IMR-90 (cell line): ENCODE results near the gene RFPL2. TPM values are rescaled to one million over a fixed set of nuclear protein-coding genes. Genes with fewer than 3 reads are reported as not detected.
"Not testable (repeated sequence)": the region's sequence is repeated elsewhere in the genome, so short reads cannot be mapped to it uniquely, and the experiment has no call there.

Source experiments
- ATAC-seq: fragments of 200-7000 bp; cut with Tn5 transposase; 2 replicates; pipeline ENCODE4 v1.9.1; 2020; ENCODE audit warnings: low read depth, mild to moderate bottlenecking, moderate library complexity
- BruUV-seq: library from RNA; stranded (reverse); fragments of 400-500 nt; replicated peaks from 2 replicates; lab custom pipeline; 2021; lab: Mats Ljungman, UMichigan
- CTCF ChIA-PET: fragments of 300-600 bp; formaldehyde crosslinking; extraction: SDS; loops from one replicate; lab custom pipeline; 2021; ENCODE audit warnings: antibody characterized with exemption; lab: Yijun Ruan, JAX
- POLR2A ChIA-PET: fragments of 300-600 bp; sonication (Branson Sonifier 250); formaldehyde crosslinking; loops from one replicate; lab custom pipeline; 2022; ENCODE audit warnings: antibody characterized with exemption; ENCODE audit not compliant: unreplicated experiment; lab: Charles Lee
- DNase-seq: peaks from one replicate; pipeline ENCODE4 v3.0.0; 2013
- H2AFZ ChIP-seq: replicated peaks from 2 replicates; pipeline ENCODE3; 2013; ENCODE audit warnings: low read length, mild to moderate bottlenecking; ENCODE audit not compliant: poor library complexity
- H2AK5ac ChIP-seq: 2 replicates; pipeline ENCODE4 v1.6.1; 2013; ENCODE audit warnings: low read depth, low read length, inconsistent platforms
- H2AK9ac ChIP-seq: replicated peaks from 2 replicates; pipeline ENCODE3; 2013; ENCODE audit warnings: mild to moderate bottlenecking, low read depth, low read length, moderate library complexity; ENCODE audit not compliant: poor library complexity
- H2BK120ac ChIP-seq: 2 replicates; pipeline ENCODE4 v1.6.1; 2013; ENCODE audit warnings: low read depth, low read length, inconsistent platforms
- H2BK15ac ChIP-seq: 3 replicates; pipeline ENCODE4 v1.6.1; 2013; ENCODE audit warnings: low read depth, low read length, inconsistent platforms
- H2BK20ac ChIP-seq: 2 replicates; pipeline ENCODE4 v1.6.1; 2013; ENCODE audit warnings: low read depth, mild to moderate bottlenecking, inconsistent platforms, low read length, moderate library complexity
- H2BK5ac ChIP-seq: 2 replicates; pipeline ENCODE4 v1.6.1; 2013; ENCODE audit warnings: mild to moderate bottlenecking, low read depth, low read length, inconsistent platforms; ENCODE audit not compliant: poor library complexity, severe bottlenecking
- H3K14ac ChIP-seq: replicated peaks from 2 replicates; pipeline ENCODE4 v1.6.1; 2013; ENCODE audit warnings: low read depth, low read length, inconsistent platforms
- H3K18ac ChIP-seq: 2 replicates; pipeline ENCODE4 v1.6.1; 2013; ENCODE audit warnings: low read depth, low read length, control low read depth
- H3K23ac ChIP-seq: 2 replicates; pipeline ENCODE4 v1.6.1; 2013; ENCODE audit warnings: low read depth, low read length, inconsistent platforms
- H3K27ac ChIP-seq: 2 replicates; pipeline ENCODE4 v1.5.1; 2013; ENCODE audit warnings: mild to moderate bottlenecking, control low read depth, low read length; ENCODE audit not compliant: insufficient read depth
- H3K27me3 ChIP-seq: 2 replicates; pipeline ENCODE4 v1.6.1; 2013; ENCODE audit warnings: low read length; ENCODE audit not compliant: control insufficient read depth, insufficient read depth
- H3K36me3 ChIP-seq: 2 replicates; pipeline ENCODE4 v1.6.1; 2013; ENCODE audit warnings: low read length, mixed read lengths; ENCODE audit not compliant: control insufficient read depth, insufficient read depth
- H3K4ac ChIP-seq: 2 replicates; pipeline ENCODE4 v1.6.1; 2013; ENCODE audit warnings: low read depth, low read length, inconsistent platforms
- H3K4me1 ChIP-seq: 2 replicates; pipeline ENCODE4 v1.6.1; 2013; ENCODE audit warnings: low read length, mixed read lengths; ENCODE audit not compliant: control insufficient read depth, insufficient read depth
- H3K4me2 ChIP-seq: 2 replicates; pipeline ENCODE4 v1.6.1; 2013; ENCODE audit warnings: low read depth, mild to moderate bottlenecking, control low read depth, low read length, moderate library complexity
- H3K4me3 ChIP-seq: 2 replicates; pipeline ENCODE4 v1.5.1; 2013; ENCODE audit warnings: low read depth, mild to moderate bottlenecking, control low read depth, low read length, moderate library complexity; ENCODE audit not compliant: insufficient read depth
- H3K56ac ChIP-seq: 2 replicates; pipeline ENCODE4 v1.6.1; 2013; ENCODE audit warnings: low read length, inconsistent platforms; ENCODE audit not compliant: insufficient read depth; ENCODE audit errors: extremely low read depth
- H3K79me1 ChIP-seq, 2 experiments: 2 replicates each; pipeline ENCODE4 v1.6.1; 2013; ENCODE audit warnings: low read length in 2 of 2, inconsistent platforms in 1 of 2, low read depth in 1 of 2
- H3K9ac ChIP-seq: 2 replicates; pipeline ENCODE4 v1.6.1; 2013; ENCODE audit warnings: low read depth, low read length, control low read depth
- H3K9me1 ChIP-seq: 2 replicates; pipeline ENCODE4 v1.6.1; 2013; ENCODE audit warnings: low read length, inconsistent platforms; ENCODE audit not compliant: insufficient read depth
- H3K9me3 ChIP-seq: 2 replicates; pipeline ENCODE4 v1.6.1; 2013; ENCODE audit warnings: low read length; ENCODE audit not compliant: control insufficient read depth, insufficient read depth
- H4K20me1 ChIP-seq: 2 replicates; pipeline ENCODE4 v1.6.1; 2013; ENCODE audit warnings: low read length, inconsistent platforms; ENCODE audit not compliant: insufficient read depth
- H4K5ac ChIP-seq: 2 replicates; pipeline ENCODE4 v1.6.1; 2013; ENCODE audit warnings: mild to moderate bottlenecking, low read depth, low read length, control low read depth
- H4K8ac ChIP-seq, 2 experiments: 2 replicates each; pipeline ENCODE4 v1.6.1; 2013; ENCODE audit warnings: low read depth in 2 of 2, low read length in 2 of 2, control low read depth in 1 of 2, inconsistent platforms in 1 of 2
- H4K91ac ChIP-seq: 2 replicates; pipeline ENCODE4 v1.6.1; 2013; ENCODE audit warnings: low read depth, low read length, inconsistent platforms; ENCODE audit not compliant: insufficient read depth
- WGBS, 2 experiments: methylation state at CpG; one replicate each; pipeline versions ENCODE4 v1.1.5 to v1.1.7; 2013; ENCODE audit warnings: missing lambda C conversion rate in 2 of 2; ENCODE audit not compliant: insufficient read length in 1 of 2; ENCODE audit errors: extremely low coverage in 2 of 2; 5-methylcytosine and 5-hydroxymethylcytosine counted together
- dilution Hi-C: fragments of 300-500 bp; cut with HindIII; formaldehyde crosslinking; loops from one replicate; pipeline ENCODE4 v1.14.3; 2018; ENCODE audit warnings: low sequenced_read_pairs; ENCODE audit not compliant: unreplicated experiment
- in situ Hi-C: fragments of 300-500 bp; cut with MboI; formaldehyde crosslinking; loops from 3 replicates; pipeline ENCODE4 v1.14.3; 2019; ENCODE audit warnings: low sequenced_read_pairs, inconsistent platforms, mixed read lengths
- intact Hi-C: fragments of 100-400 bp; cut with micrococcal nuclease; formaldehyde crosslinking; loops from 2 replicates; pipeline ENCODE4 v1.10.0; 2022
- polyA plus RNA-seq, 3 experiments: library from polyadenylated mRNA; depleted of rRNA; stranded (reverse); fragments of >200 nt; gene quantifications; 2 replicates each; pipeline ENCODE4 v1.2.3, GENCODE V29; 2012; ENCODE audit warnings: low replicate concordance in 1 of 3
- total RNA-seq: library from RNA; depleted of rRNA; stranded (reverse); fragments of >200 nt; gene quantifications from 2 replicates; pipeline ENCODE4 v1.2.3, GENCODE V29; 2012

RFPL2 gene
- total and polyA plus RNA-seq, 2 of the 4 experiments (the other 2 are of a cell fraction): not detected

GRCh38 chr22:32148372-32148771, 56.5 kb downstream of the RFPL2 start:
- POLR2A ChIA-PET, H2BK15ac ChIP-seq, H2AK9ac ChIP-seq, H3K36me3 ChIP-seq, H3K9ac ChIP-seq, H3K9me1 ChIP-seq, CTCF ChIA-PET, H4K8ac ChIP-seq, H4K20me1 ChIP-seq, H4K91ac ChIP-seq, H3K27ac ChIP-seq, dilution Hi-C loops, H2AK5ac ChIP-seq, H3K79me1 ChIP-seq, H3K18ac ChIP-seq, H3K27me3 ChIP-seq, H4K5ac ChIP-seq, H3K23ac ChIP-seq, H2BK20ac ChIP-seq, intact Hi-C loops, H3K9me3 ChIP-seq, H3K56ac ChIP-seq, ATAC-seq, H2AFZ ChIP-seq, DNase-seq, H3K14ac ChIP-seq, H3K4me2 ChIP-seq, H3K4me3 ChIP-seq, H3K4ac ChIP-seq, H3K4me1 ChIP-seq, H2BK5ac ChIP-seq, BruUV-seq, in situ Hi-C loops, H2BK120ac ChIP-seq: not testable (repeated sequence)
- WGBS, 2 experiments: 43% methylated on average over 1 of the region's 4 CpGs; no CpG with 5 or more reads in 1 of the 2 experiments

GRCh38 chr22:32147128-32147527, 57.7 kb downstream of the RFPL2 start:
- H4K5ac ChIP-seq, CTCF ChIA-PET, H3K27me3 ChIP-seq, H3K4me1 ChIP-seq, ATAC-seq, H2BK15ac ChIP-seq, H3K4ac ChIP-seq, H2AK5ac ChIP-seq, H4K91ac ChIP-seq, H3K9ac ChIP-seq, dilution Hi-C loops, in situ Hi-C loops, H3K23ac ChIP-seq, H3K9me1 ChIP-seq, H3K4me3 ChIP-seq, H3K36me3 ChIP-seq, H2BK5ac ChIP-seq, intact Hi-C loops, H4K8ac ChIP-seq, H3K56ac ChIP-seq, POLR2A ChIA-PET, H3K27ac ChIP-seq, H3K14ac ChIP-seq, H3K79me1 ChIP-seq, H2BK120ac ChIP-seq, BruUV-seq, H3K18ac ChIP-seq, H2AK9ac ChIP-seq, H2BK20ac ChIP-seq, H3K4me2 ChIP-seq, H4K20me1 ChIP-seq, H3K9me3 ChIP-seq, H2AFZ ChIP-seq, DNase-seq: not testable (repeated sequence)
- 75% methylated on average over 2 of the region's 8 CpGs; no CpG with 5 or more reads in 1 of the 2 experiments for WGBS, 2 experiments
